HG03039 (cell line): ENCODE measurements around the gene PLEKHM3.
A peak's percentile ranks its signal among the peaks of the same experiment; 100 is the strongest.

Experiments
- ATAC-seq: cut with Tn5 transposase; IDR thresholded peaks from one replicate; pipeline ENCODE4 v1.9.1; 2021; ENCODE audit warnings: mild to moderate bottlenecking, moderate library complexity; ENCODE audit not compliant: unreplicated experiment

Gene PLEKHM3

DNA sequence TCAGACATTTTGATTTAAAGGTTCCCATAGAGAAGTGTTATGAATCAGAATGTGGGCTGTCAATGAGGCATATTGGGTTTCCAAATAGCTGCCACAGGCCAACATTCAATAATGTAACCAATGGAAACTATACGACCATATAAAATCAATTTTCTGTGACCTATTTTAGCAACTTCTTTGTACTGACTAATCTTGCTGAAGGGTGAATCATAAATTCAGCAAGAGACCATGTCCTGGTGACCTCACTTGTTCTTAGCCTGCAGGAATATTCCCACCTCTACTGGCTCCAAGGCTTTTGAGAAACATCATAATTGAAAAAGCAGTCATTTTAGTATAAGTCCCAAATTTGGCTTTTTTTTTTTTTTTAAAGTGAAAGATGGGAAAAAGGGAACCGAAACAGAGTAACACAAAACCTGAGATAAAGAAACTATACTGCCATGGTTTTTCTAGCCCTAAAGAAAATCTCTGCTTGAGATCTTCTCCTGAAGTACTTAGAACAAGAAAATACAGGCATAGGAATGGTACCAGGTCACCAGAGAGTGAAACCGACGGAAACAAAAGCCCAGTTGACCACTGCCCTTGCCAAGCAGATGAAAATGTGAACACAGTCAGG, 32.1 kb downstream of the PLEKHM3 start:
- ATAC-seq: no peak

- no peak for ATAC-seq
Observed at GRCh38 chr2:207991944-207992343, 33.4 kb downstream of the PLEKHM3 start.

DNA sequence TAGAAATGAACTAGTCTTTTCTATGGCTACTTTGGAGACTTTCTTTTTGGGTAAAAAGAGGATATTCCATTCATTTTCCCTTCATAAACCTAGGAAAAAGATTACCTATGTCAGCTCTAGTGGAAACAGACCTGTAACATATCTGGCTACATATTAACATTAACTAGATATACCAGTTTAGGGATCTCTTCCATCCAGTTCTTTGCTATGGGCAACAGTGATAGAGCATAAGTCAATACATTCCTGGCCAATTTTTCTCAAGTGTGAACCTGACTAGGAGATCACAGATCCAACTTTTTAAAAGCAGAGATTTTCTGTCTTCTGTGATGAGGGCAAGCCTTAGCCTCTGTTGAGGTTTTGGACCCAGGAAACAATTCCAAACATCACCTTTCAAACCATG, 34.5 kb downstream of the PLEKHM3 start:
- ATAC-seq: no peak

- no peak for ATAC-seq
Observed at GRCh38 chr2:207988975-207989374, 36.4 kb downstream of the PLEKHM3 start.

DNA sequence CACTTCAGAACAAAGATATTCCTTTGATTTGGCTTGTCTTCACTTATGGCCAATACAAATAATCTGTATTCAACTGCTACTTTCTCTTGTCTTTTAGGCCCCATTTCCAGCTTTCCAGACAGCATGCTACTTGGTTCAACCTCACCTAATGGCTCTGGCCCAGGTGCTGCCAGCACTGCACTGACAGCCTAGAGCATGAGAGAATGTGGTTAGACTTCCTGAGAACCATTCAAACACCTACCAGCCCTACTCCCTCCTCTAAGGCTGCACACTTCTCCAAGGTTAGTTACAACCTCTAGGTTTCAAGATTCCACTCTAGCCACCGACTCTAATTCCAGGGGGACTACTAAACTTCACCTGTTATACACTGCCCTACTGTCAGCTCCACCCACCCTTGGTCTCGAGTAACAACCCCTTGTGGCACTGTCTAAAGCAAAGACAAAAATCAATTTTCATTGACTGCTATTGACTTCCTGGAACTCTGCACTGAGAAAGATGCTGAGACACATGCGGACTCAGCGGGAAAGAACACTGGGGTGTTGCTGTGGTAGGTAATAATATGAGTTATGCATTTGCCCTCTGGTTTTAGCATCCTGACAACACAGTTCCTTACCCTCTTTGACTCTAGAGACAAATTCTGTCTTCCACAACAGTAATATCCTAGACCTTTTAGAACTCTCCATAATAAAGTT, 38.2 kb downstream of the PLEKHM3 start:
- no peak for ATAC-seq

GRCh38 chr2:207984765-207985480, 40.4 kb downstream of the PLEKHM3 start:
- no peak for ATAC-seq

DNA sequence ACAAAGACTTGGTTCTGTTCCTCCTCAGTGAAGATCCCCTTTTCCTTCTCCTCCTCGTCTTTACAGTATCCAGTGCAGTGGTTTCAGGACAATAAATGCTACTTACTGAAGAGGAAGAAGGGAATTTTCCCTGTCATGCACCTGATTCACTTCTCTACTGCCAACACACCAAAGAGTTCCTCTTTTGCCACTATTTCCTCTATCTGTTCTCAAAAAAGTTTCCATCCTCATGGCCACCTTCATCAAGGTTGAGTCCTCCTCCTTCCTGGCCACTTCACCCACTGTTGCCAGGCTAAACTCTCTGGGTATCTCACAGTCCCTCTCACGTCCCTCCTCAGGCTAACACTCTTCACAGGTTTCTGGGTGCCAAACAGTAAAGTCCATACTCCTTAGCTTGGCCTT, 41.7 kb downstream of the PLEKHM3 start:
- peak; percentile 67 for ATAC-seq

- ATAC-seq: no peak
Observed at GRCh38 chr2:207978177-207978948, 47.0 kb downstream of the PLEKHM3 start.

DNA sequence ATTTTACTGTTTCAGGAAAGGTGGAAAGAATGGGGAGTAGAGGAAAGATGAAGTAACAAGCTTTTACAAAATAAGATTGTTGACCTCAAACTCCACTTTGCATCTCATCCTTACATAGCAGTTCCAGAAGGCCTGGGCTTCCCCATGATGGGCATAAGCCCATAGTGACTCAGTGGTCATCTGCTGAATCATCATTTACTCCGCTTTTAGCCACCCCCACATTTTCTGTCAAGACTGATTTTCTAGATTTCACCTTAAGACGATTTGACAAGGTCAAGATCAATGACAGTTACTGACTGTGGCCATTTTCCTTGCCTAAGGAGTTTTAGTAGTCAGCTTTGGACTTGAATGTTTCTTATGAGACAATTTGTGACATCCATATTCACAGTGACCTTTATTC, 49.4 kb downstream of the PLEKHM3 start:
- no peak for ATAC-seq

DNA sequence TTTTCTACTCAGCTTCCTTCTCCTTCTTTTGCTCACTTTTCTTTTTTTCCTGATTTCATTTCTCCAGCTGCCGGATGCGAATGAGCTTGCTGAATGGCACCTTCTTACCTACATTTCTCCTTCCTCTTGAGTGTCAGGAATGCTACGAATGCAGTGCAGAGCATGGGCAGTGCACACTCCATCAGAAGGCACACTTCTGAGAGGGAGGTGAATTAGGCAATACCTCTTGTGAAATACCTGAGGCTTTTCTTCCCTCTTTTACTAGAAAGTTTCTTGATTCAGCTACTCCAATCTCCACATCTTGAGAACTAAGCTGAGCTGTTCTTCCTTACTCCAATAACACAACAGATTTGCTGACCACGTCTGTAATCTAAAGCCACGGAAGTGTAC, 51.1 kb downstream of the PLEKHM3 start:
- no peak for ATAC-seq

DNA sequence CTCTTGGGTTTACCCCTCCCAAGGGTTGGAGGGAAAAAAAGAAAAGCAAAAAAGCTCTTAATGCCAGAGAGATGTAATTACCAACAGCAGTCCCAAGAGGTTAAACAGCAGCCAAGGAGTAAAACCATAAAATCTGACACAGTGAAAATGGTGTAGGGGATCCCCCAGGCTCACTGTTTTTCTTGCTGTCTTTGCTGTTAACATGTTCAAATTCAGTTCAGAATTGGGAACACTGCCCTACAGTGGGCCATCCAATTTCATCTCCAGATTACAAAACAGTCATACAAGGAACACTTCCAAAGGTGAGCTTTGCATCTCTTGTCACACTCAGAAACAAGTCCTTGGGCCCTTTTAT, 54.5 kb downstream of the PLEKHM3 start:
- no peak for ATAC-seq

- no peak for ATAC-seq
Observed at GRCh38 chr2:207970147-207970825, 55.0 kb downstream of the PLEKHM3 start.

GRCh38 chr2:207969249-207969648, 56.1 kb downstream of the PLEKHM3 start:
- no peak for ATAC-seq

GRCh38 chr2:207967121-207967520, 58.2 kb downstream of the PLEKHM3 start:
- no peak for ATAC-seq

GRCh38 chr2:207960911-207961310, 64.4 kb downstream of the PLEKHM3 start:
- ATAC-seq: no peak

DNA sequence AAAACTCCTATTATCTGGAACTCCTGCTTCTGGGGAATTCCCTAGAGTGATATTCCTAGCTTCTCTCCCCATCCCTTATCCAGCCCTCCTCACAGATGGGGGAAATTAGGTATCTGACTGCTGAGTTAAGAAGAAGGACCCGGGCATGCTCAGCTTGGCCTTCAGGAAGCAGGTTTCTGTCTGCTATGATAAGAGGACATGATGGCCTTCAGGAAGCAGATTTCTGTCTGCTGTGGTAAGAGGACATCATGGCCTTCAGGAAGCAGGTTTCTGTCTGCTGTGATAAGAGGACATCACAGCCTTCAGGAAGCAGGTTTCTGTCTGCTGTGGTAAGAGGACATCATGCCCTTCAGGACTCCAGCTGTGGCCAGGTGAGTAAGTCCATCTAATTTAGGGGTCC, 65.2 kb downstream of the PLEKHM3 start:
- ATAC-seq: no peak

- ATAC-seq: no peak
Observed at GRCh38 chr2:207956771-207957170, 68.6 kb downstream of the PLEKHM3 start.

DNA sequence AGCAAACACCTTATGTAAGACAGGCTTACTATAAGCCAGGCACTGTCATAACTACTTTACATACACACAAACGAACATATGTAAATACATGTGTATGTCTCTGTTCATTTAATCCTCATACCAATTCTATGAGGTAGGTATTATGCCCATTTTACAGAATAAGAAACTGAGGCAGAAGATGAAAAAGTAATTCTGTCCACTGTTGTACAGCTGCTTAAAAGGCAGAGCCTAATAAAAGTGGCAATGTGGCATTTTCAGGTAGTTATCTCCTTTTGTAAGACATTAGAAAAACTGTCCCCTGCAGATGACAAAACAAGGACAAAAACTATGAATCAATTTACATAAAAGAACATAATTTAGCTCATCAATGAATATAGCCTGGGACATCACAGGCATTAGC, 69.9 kb downstream of the PLEKHM3 start:
- no peak for ATAC-seq

GRCh38 chr2:207953354-207953753, 72.0 kb downstream of the PLEKHM3 start:
- no peak for ATAC-seq

- no peak for ATAC-seq
Observed at GRCh38 chr2:207952564-207953345, 72.6 kb downstream of the PLEKHM3 start.
